HG03432 (cell line): ENCODE results near the gene ARF5.
A peak's percentile ranks its signal among the peaks of the same experiment; 100 is the strongest.
"Not testable (repeated sequence)": the region's sequence is repeated elsewhere in the genome, so short reads cannot be mapped to it uniquely, and the experiment has no call there.

Source experiments
- ATAC-seq: cut with Tn5 transposase; IDR thresholded peaks from one replicate; pipeline ENCODE4 v1.9.1; 2021; ENCODE audit warnings: mild to moderate bottlenecking, moderate library complexity; ENCODE audit not compliant: unreplicated experiment

Gene ARF5

DNA sequence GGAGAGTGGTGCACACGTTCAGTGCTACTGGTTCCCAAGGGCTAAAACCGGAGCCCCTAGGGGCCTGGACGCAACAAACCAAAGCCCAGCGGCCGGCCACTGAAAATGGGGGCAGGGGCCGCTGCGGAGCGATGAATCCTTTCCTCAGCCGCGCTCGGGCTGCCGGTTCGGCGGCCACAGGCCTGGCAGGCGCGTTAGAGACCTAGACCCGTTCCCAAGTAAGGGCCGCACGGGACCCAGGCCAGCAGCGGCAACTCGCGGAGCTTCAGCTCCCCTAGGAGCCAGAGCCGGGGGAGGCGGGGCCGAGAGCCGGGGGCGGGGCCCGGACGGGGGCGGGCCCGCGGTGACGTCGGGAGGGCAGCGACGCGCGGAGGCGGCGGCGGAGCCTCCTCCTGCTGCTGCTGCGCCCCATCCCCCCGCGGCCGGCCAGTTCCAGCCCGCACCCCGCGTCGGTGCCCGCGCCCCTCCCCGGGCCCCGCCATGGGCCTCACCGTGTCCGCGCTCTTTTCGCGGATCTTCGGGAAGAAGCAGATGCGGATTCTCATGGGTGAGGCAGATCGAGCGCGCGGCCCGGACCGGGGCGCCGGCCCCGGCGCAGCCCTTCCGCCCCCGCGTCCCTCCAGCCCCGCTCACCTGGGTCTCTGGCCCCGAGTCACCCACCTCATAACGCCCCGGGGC, at the start of gene ARF5:
TSS of gene ARF5 (plus strand) at position 393 of the 678 bp plus-strand sequence. CDS start at position 481, 88 bp downstream.
- peak; percentile 84 for ATAC-seq

DNA sequence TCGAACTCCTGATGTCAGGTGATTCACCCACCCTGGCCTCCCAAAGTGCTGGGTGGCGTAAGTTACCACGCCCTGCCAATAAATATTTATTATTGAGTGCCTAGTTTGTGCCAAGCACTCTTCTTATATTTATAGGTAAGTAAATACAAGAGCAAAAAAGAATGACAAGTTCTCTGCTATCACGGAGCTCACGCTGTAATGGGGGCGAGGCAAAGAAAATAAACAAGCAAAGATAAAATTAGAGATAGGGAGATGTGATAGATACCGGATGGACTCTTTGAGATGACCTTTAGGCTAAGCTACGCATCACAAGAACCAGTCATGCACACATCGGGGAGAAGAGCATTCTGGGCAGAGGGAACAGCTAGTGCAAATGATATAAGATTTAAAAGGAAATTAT, 49.1 kb upstream of the ARF5 start:
- ATAC-seq: no peak

DNA sequence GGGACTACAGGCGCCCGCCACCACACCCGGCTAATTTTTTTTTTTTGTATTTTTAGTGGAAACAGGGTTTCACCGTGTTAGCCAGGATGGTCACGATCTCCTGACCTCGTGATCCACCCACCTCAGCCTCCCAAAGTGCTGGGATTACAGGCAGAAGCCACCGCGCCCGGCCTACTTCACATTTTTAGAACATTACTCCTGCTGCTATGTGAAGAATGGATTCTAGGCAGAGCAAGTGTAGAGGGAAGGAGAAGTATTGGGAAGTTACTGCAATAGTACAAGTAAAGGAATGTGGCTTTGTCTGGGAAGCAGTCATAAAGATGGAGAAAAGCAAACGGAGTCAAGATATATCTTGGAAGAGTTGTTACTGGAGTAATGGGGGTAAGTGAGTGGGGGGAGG, 47.8 kb upstream of the ARF5 start:
- ATAC-seq: not testable (repeated sequence)

DNA sequence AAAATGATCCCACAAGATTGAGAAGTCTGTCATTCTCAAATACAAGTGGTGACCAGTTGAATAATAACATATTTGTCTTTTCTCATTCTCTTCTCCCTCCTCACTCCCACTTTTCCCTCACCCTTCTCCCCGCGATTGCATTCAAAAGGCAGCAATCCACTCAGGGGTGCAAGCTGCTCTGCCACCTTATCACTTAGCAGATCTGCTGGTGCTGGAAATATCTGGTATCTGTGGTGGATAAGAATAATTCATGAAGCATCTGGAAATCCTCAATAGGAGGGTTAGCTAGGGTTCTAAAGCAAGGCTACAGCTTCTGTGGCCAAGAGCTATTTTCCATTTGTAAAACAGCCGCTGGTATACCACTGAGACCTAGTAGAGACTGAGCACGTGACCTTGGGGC, 46.7 kb upstream of the ARF5 start:
- no peak for ATAC-seq

DNA sequence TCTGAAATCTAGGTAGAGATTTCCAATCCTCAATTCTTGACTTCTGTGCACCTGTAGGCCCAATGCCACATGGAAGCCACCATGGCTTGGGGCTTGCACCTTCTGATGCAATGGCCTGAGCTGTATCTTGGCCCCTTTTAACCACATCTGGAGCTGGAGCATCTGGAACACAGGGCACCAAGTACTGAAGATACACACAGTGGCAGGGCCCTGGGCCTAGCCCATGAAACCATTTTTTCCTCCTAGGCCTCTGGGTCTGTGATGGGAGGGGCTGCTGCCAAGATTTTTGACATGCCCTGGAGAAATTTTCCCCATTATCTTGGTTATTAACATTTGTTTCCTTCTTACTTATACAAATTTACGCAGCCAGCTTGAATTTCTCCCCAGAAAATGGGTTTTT, 41.9 kb upstream of the ARF5 start:
- ATAC-seq: no peak

DNA sequence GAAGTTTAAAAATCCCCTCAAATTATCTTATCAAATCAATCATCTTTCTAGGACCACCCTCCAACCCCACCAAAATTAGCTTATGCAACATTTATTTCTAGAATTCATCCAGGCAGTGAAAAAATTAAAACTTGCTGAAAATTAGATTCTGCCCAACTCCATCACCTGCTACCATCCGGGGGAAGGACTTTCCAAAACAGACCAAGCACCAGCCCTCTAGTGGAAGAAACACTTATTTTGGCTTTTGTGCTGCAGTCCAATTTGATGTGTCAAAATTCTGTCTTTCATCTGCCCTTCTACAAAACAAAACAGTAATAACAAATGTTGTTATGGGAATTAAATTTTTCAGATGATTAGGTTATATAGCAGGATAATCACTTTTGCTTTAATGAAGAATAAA, 38.0 kb upstream of the ARF5 start:
- no peak for ATAC-seq

DNA sequence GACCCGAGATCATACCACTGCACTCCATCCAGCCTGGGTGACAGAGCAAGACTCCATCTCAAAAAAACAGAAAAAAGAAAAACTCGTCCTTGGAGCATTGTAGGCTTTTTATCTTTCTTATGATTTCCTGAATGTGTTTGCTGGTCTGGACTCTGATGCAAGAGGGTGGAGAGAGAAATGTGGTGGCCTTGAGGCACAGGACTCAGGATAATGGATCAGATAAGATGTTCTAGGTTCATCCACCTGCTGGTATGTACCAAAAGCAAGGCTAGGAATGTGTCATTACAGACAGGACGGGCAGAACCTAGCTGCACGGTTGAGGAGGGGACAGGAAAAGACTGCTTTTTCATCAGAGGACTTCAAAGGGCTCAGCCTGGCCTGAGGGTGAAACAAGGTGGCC, 36.3 kb upstream of the ARF5 start:
- ATAC-seq: no peak

DNA sequence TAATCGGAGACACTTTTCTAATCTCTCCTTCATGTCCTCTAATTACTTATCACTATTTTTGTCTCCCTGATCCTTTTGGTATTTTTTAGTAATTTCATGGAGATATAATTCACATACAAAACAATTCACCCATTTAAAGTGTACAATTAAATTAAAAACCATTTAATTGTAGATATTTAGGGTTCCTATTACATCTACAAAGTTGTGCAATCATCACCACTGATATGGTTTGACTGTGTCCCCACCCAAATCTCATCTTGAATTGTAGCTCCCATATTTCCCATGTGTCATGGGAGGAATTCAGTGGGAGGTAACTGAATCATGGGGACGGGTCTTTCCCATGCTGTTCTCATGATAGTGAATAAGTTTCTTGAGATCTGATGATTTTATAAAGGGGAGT, 31.8 kb upstream of the ARF5 start:
- ATAC-seq: no peak

DNA sequence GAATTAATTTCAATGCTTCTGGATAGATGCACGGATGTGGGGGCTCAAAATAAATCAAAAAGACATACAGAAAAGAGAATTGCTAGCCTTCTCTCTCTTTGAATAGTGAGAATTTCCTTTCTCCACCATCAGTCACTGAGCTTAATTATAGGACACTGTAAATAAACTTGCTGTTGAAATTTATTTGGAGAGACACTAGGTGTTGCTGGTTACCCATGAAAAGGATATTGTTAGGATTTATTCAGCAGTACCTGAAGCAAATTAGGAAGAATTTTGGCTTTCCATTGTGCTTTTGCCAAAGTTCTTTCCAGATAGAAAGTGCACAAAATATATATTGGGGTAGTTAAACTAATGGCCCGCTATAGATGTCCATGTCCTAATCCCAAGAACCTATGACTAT, 30.4 kb upstream of the ARF5 start:
- no peak for ATAC-seq

DNA sequence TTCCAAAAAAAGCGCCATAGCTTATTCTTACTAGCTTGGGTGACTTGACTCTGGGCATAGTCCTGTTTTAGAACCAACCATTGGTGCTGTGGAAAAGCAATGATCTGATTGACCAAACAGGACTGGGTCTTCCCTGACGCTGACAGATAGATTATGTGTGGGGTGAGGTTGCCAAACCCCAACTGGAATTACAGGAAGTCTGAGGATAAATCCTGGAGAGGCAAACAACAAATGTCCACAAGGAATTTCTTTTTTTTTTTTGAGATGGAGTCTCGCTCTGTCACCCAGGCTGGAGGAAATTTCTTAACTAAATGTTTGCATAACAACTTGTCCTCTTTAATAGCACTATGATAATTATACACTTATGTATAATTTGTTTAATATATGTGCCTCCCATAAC, 22.0 kb upstream of the ARF5 start:
- no peak for ATAC-seq

DNA sequence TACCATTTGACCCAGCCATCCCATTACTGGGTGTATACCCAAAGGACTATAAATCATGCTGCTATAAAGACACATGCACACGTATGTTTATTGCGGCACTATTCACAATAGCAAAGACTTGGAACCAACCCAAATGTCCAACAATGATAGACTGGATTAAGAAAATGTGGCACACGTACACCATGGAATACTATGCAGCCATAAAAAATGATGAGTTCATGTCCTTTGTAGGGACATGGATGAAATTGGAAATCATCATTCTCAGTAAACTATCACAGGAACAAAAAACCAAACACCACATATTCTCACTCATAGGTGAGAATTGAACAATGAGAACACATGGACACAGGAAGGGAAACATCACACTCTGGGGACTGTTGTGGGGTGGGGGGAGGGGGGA, 20.2 kb upstream of the ARF5 start:
- ATAC-seq: not testable (repeated sequence)

DNA sequence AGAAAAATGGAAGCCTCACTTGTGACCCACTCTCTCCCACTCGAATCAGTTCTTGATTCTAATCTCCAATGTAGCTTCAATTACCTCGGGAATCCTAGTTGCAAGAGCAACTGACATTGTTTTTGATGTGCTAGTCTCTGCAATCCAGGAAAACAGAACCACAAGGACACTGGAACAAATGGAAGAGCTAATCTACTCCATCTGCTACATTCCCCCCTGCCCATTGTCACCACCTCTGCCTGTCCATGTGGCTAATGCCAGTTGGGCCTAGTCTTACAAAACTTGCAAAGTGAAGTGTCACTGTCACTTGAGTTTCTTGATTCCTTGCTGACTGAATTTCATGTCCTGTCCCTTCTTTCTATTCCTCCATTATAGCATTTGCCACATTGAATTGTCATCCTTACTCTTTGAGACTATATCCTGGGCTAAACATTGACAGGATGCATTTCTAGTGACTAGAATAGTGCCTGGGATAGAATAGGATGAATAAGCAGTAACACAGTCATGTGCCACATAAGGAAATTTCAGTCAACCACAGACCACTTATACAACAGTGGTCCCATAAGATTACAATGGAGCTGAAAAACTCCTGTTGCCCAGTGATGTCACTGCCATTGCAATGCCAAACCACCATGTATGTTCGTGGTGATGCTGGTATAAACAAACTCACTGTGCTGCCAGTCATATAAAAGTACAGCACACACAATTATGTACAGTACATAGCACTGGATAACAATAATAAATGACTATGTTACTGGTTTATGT, 16.3 kb upstream of the ARF5 start:
- ATAC-seq: no peak

DNA sequence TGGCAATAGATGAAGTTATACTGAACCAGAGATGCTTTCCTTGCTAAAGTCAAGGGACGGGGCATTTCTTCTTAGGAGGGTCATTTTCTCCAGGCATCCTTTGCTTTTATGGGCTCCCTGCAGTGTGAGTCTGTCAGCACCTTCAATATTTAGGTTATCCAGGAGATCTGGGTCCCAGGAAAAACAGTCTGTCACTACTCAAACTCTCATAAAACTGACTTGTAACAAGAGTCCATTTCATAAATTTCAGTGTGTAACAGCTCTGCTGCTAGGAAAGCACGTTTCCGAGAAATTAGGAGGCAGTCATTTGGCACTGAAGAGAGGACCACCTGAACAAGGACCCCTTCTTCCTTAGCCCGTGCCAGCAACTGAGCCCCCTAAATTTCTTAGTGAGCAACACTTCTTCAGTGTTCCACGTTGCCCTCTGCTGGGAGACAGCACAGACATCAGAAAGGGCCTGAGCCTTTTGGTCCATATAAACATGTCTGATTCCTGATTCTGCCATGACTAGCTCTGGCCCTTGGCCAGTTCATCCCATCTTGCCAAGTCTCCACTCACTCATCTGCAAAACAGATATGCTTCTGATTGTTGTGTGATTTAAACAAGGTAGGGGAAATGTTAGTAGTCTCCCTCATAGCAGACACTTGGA, 10.1 kb upstream of the ARF5 start:
- no peak for ATAC-seq

DNA sequence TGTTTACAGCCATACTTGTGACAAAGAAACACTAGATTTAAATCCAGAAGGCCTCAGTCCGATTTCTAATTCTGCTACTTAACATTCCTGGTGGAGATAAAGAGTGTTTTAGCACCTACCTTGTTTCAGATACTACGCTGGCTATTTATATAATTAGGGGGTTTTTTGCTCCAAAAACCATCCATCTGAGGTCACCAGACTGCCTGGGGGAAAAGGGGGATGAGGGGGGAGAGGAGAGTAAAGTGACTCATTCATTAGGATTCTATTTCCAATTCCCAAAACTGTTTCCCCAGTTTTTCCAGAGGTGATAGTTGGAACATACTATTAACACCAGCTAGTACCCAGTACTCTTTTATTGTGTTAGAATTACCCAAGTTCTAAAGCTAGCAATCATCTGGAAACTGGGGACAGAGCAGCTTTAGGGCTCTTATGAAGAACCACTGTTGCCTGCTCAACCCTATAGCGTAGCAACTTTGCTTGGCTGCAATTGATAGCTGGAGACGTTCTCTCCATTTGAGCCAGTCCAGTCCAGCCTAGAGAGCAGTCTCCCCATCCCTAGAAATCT, 9.4 kb upstream of the ARF5 start:
- no peak for ATAC-seq

DNA sequence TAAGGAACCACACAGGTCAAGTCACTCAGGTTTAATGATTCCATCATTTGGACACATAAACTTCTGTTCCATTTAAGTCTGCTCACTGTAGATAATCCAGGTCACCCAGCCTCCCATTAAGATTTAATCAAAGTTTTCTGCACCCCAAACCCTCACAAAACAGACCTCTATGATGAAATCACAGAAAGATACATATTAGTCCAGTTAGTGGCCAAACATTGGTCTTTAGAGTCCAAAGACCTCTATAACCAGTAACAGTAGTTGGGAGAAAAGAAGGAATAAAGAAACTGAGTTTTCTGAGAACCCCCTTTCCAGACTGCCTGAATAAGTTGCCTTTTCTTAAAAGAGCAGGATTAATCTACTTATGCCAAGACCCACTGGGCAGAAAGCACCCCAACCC, 7.6 kb upstream of the ARF5 start:
- ATAC-seq: no peak

DNA sequence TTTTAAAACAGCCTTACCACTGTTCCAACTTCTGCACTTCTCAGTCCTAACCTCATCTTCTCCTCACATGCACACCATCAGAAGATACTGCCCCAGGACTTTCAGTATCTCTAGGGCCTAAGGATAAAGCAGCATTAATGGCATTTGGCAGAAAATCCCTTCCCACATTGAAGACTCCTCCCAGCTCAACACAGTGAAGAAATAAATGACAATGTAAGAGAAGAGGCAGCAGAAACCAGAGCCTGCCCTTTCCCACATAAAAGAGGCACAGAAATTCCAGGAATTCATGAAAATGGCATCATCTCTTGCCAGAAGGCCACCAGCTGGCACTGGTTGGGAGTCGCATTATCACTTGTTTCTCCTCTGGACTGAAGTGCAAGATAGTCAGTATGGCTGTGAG, 6.5 kb upstream of the ARF5 start:
- no peak for ATAC-seq

DNA sequence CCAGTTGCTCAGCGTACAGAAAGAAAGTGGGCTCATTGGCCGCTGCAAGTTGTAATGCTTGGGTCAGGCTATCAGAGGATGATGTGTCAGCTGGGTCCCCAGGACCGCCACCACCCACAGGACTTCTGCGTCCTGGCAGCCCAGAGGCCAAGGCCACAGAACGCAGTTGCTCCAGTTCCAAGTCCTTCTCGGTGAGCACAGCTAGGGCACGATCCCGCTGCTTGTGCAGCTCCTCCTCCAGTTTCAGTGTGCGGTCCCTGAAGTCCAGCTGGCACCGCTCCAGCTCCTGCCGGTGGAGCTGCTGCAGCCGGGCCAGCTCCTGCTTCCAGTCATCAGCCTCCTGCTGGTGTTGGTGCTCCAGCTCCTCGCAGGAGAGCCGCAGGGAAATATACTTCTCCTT, 5.8 kb upstream of the ARF5 start:
- ATAC-seq: no peak

DNA sequence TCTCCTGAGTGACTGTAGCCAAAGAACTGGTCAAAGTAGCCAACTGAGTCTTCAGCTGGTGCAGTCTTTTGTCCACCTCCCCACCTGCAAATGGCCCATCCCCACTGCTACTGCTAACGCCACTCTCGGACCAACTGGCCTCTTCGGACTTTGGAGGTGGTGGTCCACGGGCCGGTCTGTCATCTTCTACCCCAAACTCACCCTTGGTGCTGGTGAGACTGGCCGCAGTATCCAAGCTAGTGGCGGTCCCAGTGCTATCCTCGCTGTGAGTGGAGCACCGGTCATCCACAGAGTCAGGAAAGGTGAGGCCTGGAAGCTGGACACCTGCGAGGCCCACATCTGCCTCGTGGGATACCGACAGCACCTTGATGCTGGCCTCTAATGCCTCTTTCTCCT, 3.6 kb upstream of the ARF5 start:
- ATAC-seq: no peak

DNA sequence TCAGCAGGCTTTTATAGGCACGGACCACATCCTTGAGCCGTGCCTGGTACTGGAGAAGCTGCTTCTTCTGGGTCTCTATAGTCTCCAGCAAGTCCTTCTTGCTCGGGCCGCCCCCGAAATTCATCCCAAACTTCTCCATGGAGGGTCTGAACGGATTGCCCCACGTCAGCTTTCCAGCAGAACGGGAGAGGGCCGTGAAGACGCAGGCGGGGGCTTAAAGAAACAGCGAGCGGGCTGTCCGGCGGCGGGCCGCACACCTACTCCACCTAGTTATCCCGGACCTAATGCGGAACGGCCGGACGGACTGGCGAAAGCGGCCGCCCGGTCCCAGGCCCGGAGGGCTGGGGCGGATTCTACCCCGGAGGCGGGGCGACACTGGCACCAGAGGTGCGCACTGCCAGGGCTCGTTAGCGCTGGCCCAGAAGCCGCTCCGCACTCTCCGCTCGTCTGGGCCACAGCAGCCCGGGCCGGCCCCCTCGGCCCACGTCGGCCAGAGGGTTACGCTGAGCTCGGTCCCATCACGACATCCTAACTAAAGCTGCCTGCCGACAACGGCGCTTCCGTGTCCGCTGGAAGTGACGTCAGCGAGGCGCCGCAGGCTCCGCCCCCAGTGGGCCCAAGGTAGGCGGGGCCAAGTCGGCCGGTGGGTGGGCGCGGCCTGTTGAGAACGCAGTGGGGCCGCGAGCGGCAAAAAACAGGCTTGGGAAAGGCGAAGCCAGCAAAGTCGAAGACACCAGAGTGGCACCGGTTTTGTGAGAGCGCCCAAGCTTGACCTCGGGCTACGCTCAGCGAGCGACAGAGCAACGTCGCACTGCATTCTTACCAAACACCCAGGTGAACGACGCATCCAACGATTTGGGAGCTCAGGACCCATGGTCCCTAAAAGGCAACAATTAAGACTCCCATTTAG, 2.9 kb upstream of the ARF5 start, which contains the start of gene GCC1:
TSS of gene GCC1 (minus strand) at position 553 of the 910 bp plus-strand sequence. CDS start at position 139, 414 bp downstream.
- ATAC-seq: peak; percentile 79

DNA sequence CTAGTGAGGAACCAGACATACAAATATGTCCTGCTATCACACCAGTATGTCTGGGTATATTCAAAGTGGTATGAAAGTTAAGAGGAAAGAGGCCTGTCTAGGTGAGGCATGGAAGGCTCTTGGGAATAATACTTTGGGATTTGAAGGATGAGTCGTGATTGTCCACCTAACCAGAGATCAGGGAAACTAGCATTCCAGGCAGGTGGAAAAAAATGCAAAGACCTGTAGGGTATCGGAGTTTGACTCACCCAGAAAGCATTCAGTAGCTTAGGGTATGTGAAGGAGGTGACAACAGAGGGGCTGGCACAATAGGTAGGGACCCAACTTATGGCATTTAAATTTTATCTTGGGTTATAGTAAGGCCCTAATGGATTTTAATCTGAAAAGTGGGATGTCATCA, 1.9 kb upstream of the ARF5 start:
- ATAC-seq: no peak

DNA sequence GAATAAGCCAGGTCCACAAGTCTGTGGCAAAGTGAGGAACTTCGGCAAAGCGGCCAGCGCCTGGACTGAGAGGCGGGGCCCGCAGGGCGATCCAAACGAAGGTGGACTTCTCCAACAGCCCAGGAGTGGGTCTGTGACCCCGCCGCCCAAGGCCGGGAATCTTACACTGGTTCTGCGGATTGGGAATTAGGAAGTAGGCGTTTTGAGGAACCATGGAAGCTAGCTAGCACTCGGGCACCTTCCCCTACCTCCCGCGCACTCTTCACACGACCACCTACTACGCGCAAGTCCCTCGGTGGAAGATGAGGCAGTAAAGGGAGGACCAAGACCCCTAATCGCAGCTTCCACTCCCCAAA, 570 bp upstream of the ARF5 start:
- no peak for ATAC-seq
